GM23338 (cell line): ENCODE data around the gene CCDC91. TPM values are rescaled to one million over a fixed set of nuclear protein-coding genes. Genes with fewer than 3 reads are reported as not detected.

ENCODE experiments used
- ATAC-seq: fragments of 200-7000 bp; cut with Tn5 transposase; 3 replicates; pipeline ENCODE4 v1.9.1; 2020
- DNase-seq: peaks from one replicate; pipeline ENCODE4 v3.0.0-alpha.2; 2015; ENCODE audit warnings: low spot score
- H2AFZ ChIP-seq: fragments of 200-600 bp; sonication (generic); 2 replicates; pipeline ENCODE4 v1.8.0; 2016; ENCODE audit warnings: antibody characterized with exemption, mild to moderate bottlenecking, moderate library complexity
- H3F3A ChIP-seq: fragments of 200-600 bp; sonication (generic); replicated peaks from 2 replicates; pipeline ENCODE4 v1.8.0; 2017; ENCODE audit warnings: antibody characterized with exemption, mixed run types, low read depth
- H3K27ac ChIP-seq: fragments of 200-600 bp; sonication (generic); 2 replicates; pipeline ENCODE4 v1.6.1; 2016; ENCODE audit warnings: low read depth
- H3K27me3 ChIP-seq: fragments of 200-600 bp; sonication (generic); 2 replicates; pipeline ENCODE4 v1.8.0; 2016; ENCODE audit warnings: mild to moderate bottlenecking, mixed run types, moderate library complexity; ENCODE audit not compliant: insufficient read depth
- H3K36me3 ChIP-seq: fragments of 200-600 bp; sonication (generic); 2 replicates; pipeline ENCODE4 v1.8.0; 2016; ENCODE audit warnings: mild to moderate bottlenecking; ENCODE audit not compliant: insufficient read depth
- H3K4me1 ChIP-seq: fragments of 200-600 bp; sonication (generic); 2 replicates; pipeline ENCODE4 v1.8.0; 2016; ENCODE audit warnings: mild to moderate bottlenecking, moderate library complexity; ENCODE audit not compliant: insufficient read depth
- H3K4me2 ChIP-seq: fragments of 200-600 bp; sonication (generic); 2 replicates; pipeline ENCODE4 v1.7.1; 2017; ENCODE audit warnings: mixed run types
- H3K4me3 ChIP-seq: fragments of 200-600 bp; sonication (generic); 2 replicates; pipeline ENCODE4 v1.6.1; 2016; ENCODE audit warnings: mixed run types
- H3K79me2 ChIP-seq: fragments of 200-600 bp; sonication (generic); replicated peaks from 2 replicates; pipeline ENCODE4 v1.8.0; 2017; ENCODE audit warnings: mild to moderate bottlenecking; ENCODE audit not compliant: insufficient read depth
- H3K9me2 ChIP-seq: fragments of 200-600 bp; sonication (generic); 2 replicates; pipeline ENCODE4 v1.8.0; 2017; ENCODE audit not compliant: insufficient read depth
- H4K20me1 ChIP-seq: fragments of 200-600 bp; sonication (generic); replicated peaks from 2 replicates; pipeline ENCODE4 v1.8.0; 2017; ENCODE audit warnings: mild to moderate bottlenecking; ENCODE audit not compliant: insufficient read depth
- H3K27ac Mint-ChIP-seq: 2 replicates; pipeline ENCODE4 v1.8.0; 2020; ENCODE audit warnings: inconsistent platforms, mild to moderate bottlenecking, moderate library complexity, mixed read lengths
- H3K27me3 Mint-ChIP-seq: 3 replicates; pipeline ENCODE4 v1.8.0; 2022; ENCODE audit warnings: low read depth, mild to moderate bottlenecking, moderate library complexity, mixed read lengths, inconsistent platforms; ENCODE audit not compliant: insufficient read depth, poor library complexity
- H3K36me3 Mint-ChIP-seq: 3 replicates; pipeline ENCODE4 v1.8.0; 2021; ENCODE audit warnings: low read depth, mild to moderate bottlenecking, inconsistent platforms, moderate library complexity, mixed read lengths
- H3K4me1 Mint-ChIP-seq: 3 replicates; pipeline ENCODE4 v1.8.0; 2020; ENCODE audit warnings: mild to moderate bottlenecking, inconsistent platforms, mixed read lengths
- H3K4me3 Mint-ChIP-seq: 3 replicates; pipeline ENCODE4 v1.8.0; 2021; ENCODE audit warnings: moderate library complexity, mild to moderate bottlenecking, inconsistent platforms, mixed read lengths
- H3K9me3 Mint-ChIP-seq: 3 replicates; pipeline ENCODE4 v1.8.0; 2020; ENCODE audit warnings: moderate library complexity, mild to moderate bottlenecking, inconsistent platforms, mixed read lengths
- CREB1 ChIP-seq: fragments of 250-450 bp; sonication (Bioruptor Pico); IDR thresholded peaks from 2 replicates; pipeline ENCODE4 v1.5.0; 2020; ENCODE audit warnings: low read depth, mild to moderate bottlenecking, moderate library complexity
- EZH2 ChIP-seq: fragments of 200-600 bp; sonication (generic); IDR thresholded peaks from one replicate; pipeline ENCODE4 v1.8.0; 2017; ENCODE audit warnings: antibody characterized with exemption, mild to moderate bottlenecking, low read depth; ENCODE audit not compliant: unreplicated experiment
- EZH2phosphoT487 ChIP-seq: fragments of 200-600 bp; sonication (generic); IDR thresholded peaks from one replicate; pipeline ENCODE4 v1.8.1; 2018; ENCODE audit warnings: antibody characterized with exemption; ENCODE audit not compliant: unreplicated experiment
- JUNB ChIP-seq: IDR thresholded peaks from one replicate; pipeline ENCODE4 v1.6.1; 2016; ENCODE audit warnings: antibody characterized with exemption; ENCODE audit not compliant: unreplicated experiment
- NANOG ChIP-seq: IDR thresholded peaks from 2 replicates; pipeline ENCODE4 v1.6.1; 2016; ENCODE audit warnings: antibody characterized with exemption, borderline replicate concordance
- POLR2AphosphoS5 ChIP-seq: IDR thresholded peaks from 2 replicates; pipeline ENCODE4 v1.6.1; 2016; ENCODE audit warnings: antibody characterized with exemption, low read depth
- STAT1 ChIP-seq: IDR thresholded peaks from one replicate; pipeline ENCODE4 v1.6.1; 2016; ENCODE audit warnings: antibody characterized with exemption; ENCODE audit not compliant: unreplicated experiment
- ZNF114 ChIP-seq: fragments of 250-450 bp; sonication (Bioruptor Pico); IDR thresholded peaks from 2 replicates; pipeline ENCODE4 v1.5.0; 2020; ENCODE audit warnings: mild to moderate bottlenecking, moderate library complexity
- ZNF331 ChIP-seq: fragments of 250-450 bp; sonication (Bioruptor Pico); IDR thresholded peaks from 2 replicates; pipeline ENCODE4 v1.5.0; 2020; ENCODE audit warnings: low read depth, mild to moderate bottlenecking, moderate library complexity
- polyA plus RNA-seq: library from polyadenylated mRNA; unstranded; fragments of >200 nt; fragmentation: Nextera tagmentation; extraction: Ambion mirVana; gene quantifications from 2 replicates; pipeline ENCODE4 v1.2.1, GENCODE V29; 2016
- total RNA-seq: library from RNA; depleted of rRNA; stranded (reverse); fragments of >200 nt; shearing (Covaris generic); gene quantifications from 2 replicates; pipeline ENCODE4 v1.2.3, GENCODE V29; 2014
- TF ChIP-seq, protein P1 (sequence below): IDR thresholded peaks from one replicate; pipeline ENCODE4 v1.6.1; 2018; ENCODE audit warnings: antibody characterized with exemption; ENCODE audit not compliant: unreplicated experiment
- TF ChIP-seq, protein P2 (sequence below): fragments of 250-450 bp; sonication (Bioruptor Pico); IDR thresholded peaks from 2 replicates; pipeline ENCODE4 v1.5.0; 2020; ENCODE audit warnings: mild to moderate bottlenecking, moderate library complexity
- TF ChIP-seq, protein P3 (sequence below), 2 experiments: fragments of 200-600 bp in 1 of 2; sonication (generic) in 1 of 2; conservative IDR thresholded peaks; 2 replicates each; pipeline versions ENCODE4 v1.5.1 to v1.6.1; 2016 to 2017; ENCODE audit warnings: antibody characterized with exemption in 2 of 2, low read depth in 2 of 2, mild to moderate bottlenecking in 2 of 2, moderate library complexity in 1 of 2

Gene CCDC91
- total and polyA plus RNA-seq, 2 experiments from 2014 or later, result 24.7 to 48.7 TPM

DNA sequence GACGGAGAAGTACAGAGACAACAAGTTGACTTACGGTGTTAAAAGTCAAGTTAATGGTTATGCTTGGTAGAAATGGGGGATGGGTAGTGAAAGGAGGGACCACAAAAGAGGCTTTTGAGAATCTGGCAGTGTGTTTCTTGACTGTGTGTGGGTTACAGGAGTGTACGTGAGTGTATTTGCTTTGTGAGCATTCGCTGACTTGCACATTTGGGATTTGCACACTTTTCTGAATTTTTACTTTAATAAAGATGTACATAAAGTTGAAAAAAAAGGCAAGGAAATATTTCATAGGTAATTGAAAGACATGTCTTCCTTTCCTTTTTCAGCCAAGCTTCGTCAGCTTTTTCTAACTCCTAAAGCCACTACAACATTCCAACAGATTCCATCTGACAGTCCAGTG is 28.6 kb upstream of the CCDC91 start:
- Histone ChIP-seq H3K27me3 (no peaks in the 10 kb centered on the region), H3F3A (no peaks in the 10 kb centered on the region), H3K4me3 (no peak overlapping the region), H3K27ac (no peak overlapping the region), H2AFZ (no peak overlapping the region), H3K4me1 (no peaks in the 10 kb centered on the region; the same call in 1 of the 2 replicates), H3K36me3 (no peaks in the 10 kb centered on the region), H3K9me2 (no peaks in the 10 kb centered on the region), H3K4me2 (no peak overlapping the region), H3K79me2 (no peaks in the 10 kb centered on the region), H4K20me1 (no peaks in the 10 kb centered on the region)
- DNase-seq (no peak), ATAC-seq (no peak)
- Mint-ChIP-seq H3K4me1 (peaks cover 4% of the 10 kb centered on the region), H3K27me3 (peaks cover 1% of the 10 kb centered on the region), H3K36me3 (no peaks in the 10 kb centered on the region), H3K27ac (no peak overlapping the region), H3K4me3 (no peak overlapping the region), H3K9me3 (no peaks in the 10 kb centered on the region)
- TF ChIP-seq, protein P1, sequence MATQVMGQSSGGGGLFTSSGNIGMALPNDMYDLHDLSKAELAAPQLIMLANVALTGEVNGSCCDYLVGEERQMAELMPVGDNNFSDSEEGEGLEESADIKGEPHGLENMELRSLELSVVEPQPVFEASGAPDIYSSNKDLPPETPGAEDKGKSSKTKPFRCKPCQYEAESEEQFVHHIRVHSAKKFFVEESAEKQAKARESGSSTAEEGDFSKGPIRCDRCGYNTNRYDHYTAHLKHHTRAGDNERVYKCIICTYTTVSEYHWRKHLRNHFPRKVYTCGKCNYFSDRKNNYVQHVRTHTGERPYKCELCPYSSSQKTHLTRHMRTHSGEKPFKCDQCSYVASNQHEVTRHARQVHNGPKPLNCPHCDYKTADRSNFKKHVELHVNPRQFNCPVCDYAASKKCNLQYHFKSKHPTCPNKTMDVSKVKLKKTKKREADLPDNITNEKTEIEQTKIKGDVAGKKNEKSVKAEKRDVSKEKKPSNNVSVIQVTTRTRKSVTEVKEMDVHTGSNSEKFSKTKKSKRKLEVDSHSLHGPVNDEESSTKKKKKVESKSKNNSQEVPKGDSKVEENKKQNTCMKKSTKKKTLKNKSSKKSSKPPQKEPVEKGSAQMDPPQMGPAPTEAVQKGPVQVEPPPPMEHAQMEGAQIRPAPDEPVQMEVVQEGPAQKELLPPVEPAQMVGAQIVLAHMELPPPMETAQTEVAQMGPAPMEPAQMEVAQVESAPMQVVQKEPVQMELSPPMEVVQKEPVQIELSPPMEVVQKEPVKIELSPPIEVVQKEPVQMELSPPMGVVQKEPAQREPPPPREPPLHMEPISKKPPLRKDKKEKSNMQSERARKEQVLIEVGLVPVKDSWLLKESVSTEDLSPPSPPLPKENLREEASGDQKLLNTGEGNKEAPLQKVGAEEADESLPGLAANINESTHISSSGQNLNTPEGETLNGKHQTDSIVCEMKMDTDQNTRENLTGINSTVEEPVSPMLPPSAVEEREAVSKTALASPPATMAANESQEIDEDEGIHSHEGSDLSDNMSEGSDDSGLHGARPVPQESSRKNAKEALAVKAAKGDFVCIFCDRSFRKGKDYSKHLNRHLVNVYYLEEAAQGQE, result no peak
- no peak for TF ChIP-seq CREB1 (CRISPR knock-in tag)

DNA sequence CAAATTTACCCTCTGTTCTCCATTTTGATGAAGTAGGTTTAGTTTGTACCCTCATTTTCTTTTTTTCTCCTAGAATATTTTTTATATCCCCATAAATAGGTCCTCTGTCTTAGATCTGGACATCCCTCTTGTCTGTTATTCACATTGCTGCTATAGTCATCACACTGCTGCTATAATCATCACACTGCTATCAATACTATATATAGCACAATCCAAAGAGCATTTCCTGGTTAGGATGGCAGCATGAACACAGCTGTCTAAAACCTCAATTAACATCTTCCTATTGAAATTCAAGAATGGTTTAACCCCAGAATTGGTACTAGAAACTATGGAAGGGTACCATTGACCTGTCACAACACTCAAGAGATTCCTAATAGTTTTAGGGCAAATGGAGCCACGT is 27.6 kb upstream of the CCDC91 start:
- H3K36me3 ChIP-seq, result no peaks in the 10 kb centered on the region
- Mint-ChIP-seq H3K27me3 (peaks cover 1% of the 10 kb centered on the region), H3K27ac (no peak overlapping the region), H3K4me1 (no peaks in the 10 kb centered on the region), H3K4me3 (no peak overlapping the region), H3K9me3 (no peaks in the 10 kb centered on the region), H3K36me3 (no peaks in the 10 kb centered on the region)
- no peaks in the 10 kb centered on the region for H3K27me3 ChIP-seq
- H4K20me1 ChIP-seq, result no peaks in the 10 kb centered on the region
- no peaks in the 10 kb centered on the region for H3F3A ChIP-seq
- H3K9me2 ChIP-seq, result no peaks in the 10 kb centered on the region
- no peaks in the 10 kb centered on the region for H3K4me1 ChIP-seq
- H3K79me2 ChIP-seq, result no peaks in the 10 kb centered on the region
- H3K27ac ChIP-seq, result no peak overlapping the region
- ATAC-seq (no peak), DNase-seq (no peak)
- H3K4me3 ChIP-seq, result no peak overlapping the region
- H2AFZ ChIP-seq, result no peak overlapping the region
- H3K4me2 ChIP-seq, result no peak overlapping the region
- TF ChIP-seq EZH2, result no peak
- TF ChIP-seq ZNF331 (CRISPR knock-in tag), result no peak
- TF ChIP-seq JUNB, result no peak
- TF ChIP-seq, protein P2, sequence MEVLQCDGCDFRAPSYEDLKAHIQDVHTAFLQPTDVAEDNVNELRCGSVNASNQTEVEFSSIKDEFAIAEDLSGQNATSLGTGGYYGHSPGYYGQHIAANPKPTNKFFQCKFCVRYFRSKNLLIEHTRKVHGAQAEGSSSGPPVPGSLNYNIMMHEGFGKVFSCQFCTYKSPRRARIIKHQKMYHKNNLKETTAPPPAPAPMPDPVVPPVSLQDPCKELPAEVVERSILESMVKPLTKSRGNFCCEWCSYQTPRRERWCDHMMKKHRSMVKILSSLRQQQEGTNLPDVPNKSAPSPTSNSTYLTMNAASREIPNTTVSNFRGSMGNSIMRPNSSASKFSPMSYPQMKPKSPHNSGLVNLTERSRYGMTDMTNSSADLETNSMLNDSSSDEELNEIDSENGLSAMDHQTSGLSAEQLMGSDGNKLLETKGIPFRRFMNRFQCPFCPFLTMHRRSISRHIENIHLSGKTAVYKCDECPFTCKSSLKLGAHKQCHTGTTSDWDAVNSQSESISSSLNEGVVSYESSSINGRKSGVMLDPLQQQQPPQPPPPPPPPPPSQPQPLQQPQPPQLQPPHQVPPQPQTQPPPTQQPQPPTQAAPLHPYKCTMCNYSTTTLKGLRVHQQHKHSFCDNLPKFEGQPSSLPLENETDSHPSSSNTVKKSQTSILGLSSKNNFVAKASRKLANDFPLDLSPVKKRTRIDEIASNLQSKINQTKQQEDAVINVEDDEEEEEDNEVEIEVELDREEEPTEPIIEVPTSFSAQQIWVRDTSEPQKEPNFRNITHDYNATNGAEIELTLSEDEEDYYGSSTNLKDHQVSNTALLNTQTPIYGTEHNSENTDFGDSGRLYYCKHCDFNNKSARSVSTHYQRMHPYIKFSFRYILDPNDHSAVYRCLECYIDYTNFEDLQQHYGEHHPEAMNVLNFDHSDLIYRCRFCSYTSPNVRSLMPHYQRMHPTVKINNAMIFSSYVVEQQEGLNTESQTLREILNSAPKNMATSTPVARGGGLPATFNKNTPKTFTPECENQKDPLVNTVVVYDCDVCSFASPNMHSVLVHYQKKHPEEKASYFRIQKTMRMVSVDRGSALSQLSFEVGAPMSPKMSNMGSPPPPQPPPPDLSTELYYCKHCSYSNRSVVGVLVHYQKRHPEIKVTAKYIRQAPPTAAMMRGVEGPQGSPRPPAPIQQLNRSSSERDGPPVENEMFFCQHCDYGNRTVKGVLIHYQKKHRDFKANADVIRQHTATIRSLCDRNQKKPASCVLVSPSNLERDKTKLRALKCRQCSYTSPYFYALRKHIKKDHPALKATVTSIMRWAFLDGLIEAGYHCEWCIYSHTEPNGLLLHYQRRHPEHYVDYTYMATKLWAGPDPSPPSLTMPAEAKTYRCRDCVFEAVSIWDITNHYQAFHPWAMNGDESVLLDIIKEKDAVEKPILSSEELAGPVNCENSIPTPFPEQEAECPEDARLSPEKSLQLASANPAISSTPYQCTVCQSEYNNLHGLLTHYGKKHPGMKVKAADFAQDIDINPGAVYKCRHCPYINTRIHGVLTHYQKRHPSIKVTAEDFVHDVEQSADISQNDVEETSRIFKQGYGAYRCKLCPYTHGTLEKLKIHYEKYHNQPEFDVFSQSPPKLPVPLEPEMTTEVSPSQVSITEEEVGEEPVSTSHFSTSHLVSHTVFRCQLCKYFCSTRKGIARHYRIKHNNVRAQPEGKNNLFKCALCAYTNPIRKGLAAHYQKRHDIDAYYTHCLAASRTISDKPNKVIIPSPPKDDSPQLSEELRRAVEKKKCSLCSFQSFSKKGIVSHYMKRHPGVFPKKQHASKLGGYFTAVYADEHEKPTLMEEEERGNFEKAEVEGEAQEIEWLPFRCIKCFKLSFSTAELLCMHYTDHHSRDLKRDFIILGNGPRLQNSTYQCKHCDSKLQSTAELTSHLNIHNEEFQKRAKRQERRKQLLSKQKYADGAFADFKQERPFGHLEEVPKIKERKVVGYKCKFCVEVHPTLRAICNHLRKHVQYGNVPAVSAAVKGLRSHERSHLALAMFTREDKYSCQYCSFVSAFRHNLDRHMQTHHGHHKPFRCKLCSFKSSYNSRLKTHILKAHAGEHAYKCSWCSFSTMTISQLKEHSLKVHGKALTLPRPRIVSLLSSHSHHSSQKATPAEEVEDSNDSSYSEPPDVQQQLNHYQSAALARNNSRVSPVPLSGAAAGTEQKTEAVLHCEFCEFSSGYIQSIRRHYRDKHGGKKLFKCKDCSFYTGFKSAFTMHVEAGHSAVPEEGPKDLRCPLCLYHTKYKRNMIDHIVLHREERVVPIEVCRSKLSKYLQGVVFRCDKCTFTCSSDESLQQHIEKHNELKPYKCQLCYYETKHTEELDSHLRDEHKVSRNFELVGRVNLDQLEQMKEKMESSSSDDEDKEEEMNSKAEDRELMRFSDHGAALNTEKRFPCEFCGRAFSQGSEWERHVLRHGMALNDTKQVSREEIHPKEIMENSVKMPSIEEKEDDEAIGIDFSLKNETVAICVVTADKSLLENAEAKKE, result no peak
- TF ChIP-seq STAT1, result no peak
- TF ChIP-seq EZH2phosphoT487, result no peak
- TF ChIP-seq CREB1 (CRISPR knock-in tag), result no peak
- TF ChIP-seq, protein P3, sequence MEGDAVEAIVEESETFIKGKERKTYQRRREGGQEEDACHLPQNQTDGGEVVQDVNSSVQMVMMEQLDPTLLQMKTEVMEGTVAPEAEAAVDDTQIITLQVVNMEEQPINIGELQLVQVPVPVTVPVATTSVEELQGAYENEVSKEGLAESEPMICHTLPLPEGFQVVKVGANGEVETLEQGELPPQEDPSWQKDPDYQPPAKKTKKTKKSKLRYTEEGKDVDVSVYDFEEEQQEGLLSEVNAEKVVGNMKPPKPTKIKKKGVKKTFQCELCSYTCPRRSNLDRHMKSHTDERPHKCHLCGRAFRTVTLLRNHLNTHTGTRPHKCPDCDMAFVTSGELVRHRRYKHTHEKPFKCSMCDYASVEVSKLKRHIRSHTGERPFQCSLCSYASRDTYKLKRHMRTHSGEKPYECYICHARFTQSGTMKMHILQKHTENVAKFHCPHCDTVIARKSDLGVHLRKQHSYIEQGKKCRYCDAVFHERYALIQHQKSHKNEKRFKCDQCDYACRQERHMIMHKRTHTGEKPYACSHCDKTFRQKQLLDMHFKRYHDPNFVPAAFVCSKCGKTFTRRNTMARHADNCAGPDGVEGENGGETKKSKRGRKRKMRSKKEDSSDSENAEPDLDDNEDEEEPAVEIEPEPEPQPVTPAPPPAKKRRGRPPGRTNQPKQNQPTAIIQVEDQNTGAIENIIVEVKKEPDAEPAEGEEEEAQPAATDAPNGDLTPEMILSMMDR (conservative IDR thresholded peaks at IDR 0.05; ENCODE audit: low read depth in 2 of 2), result no peak
- TF ChIP-seq ZNF114, result no peak
- TF ChIP-seq NANOG, result no peak
- TF ChIP-seq POLR2AphosphoS5, result no peak
